NCI-H1417 (cell line): Measurements from ENCODE around the gene RAMACL.
"Not testable (repeated sequence)": the region's sequence is repeated elsewhere in the genome, so short reads cannot be mapped to it uniquely, and the experiment has no call there.

Source experiments
- DNase-seq, 3 experiments: peaks; one replicate each; lab custom pipeline; 2025; lab: John Stamatoyannopoulos, UW

The RAMACL gene

GRCh38 chr6:166586424-166587156 lies at the start of gene RAMACL:
TSS of gene RAMACL (minus strand) at chr6:166586678. CDS start at chr6:166586477, 201 bp downstream.
- DNase-seq: peak; percentile 13 to 49 (median 30)

DNA sequence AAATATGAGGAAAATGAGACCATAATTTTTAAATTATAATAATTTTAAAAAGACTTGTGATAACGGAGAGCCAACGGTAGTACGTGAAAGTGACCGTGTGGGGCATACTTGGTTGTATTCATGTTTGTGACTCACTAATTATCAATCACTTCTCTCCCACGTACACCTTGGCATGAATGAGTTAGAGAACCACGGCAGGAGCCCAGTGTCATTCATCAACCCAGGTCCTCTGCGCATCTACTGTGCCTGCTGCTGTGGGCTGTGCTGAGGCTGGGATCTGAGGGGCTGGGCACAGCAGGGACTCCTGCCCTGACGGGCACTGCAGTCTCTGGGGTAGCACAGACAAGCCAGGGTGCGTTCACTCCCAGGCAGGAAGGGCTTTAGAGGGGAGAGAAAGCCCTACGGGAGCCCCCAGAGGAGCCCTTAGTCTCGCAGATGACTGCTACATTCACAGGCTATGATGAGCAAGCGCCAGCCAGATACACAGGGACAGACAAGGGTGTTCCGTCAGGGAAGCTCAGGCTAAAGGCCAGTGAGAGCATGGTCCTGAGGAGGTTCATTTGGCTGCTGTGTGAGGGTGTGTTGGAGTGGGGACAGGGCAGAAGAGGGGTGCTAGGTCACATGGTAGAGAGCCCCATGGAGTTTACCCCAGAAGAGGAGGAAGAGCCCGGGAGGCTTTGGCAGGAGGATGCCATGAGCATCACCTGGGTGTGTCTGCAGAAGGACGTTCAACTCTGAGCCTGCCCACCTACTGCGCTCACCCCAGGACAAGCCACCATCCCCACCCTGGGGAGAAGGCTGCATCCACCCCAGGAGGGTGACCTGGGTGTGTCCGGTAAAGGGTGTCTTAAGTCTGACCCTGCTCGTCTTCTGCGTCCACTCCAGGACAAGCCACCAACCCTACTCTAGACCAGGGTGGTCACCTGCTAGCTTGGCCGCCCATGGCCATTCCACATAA lies 48.8 kb upstream of the RAMACL start:
- DNase-seq: no peak

DNA sequence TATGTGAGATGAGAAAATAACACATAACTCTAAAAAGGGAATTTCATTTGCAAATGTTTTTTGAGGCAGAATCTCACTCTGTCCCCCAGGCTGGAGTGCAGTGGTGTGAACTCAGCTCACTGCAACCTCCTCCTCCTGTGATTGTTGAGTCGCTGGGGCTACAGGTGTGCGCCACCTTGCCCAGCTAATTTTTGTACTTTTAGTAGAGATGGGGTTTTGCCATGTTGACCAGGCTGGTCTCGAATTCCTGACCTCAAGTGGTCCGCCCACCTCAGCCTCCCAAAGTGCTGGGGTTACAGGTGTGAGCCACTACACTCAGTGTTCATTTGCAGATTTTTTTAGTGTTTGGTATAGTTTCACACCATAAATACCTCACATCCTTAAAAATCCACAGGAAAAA lies 48.1 kb upstream of the RAMACL start:
- not testable (repeated sequence) for DNase-seq

DNA sequence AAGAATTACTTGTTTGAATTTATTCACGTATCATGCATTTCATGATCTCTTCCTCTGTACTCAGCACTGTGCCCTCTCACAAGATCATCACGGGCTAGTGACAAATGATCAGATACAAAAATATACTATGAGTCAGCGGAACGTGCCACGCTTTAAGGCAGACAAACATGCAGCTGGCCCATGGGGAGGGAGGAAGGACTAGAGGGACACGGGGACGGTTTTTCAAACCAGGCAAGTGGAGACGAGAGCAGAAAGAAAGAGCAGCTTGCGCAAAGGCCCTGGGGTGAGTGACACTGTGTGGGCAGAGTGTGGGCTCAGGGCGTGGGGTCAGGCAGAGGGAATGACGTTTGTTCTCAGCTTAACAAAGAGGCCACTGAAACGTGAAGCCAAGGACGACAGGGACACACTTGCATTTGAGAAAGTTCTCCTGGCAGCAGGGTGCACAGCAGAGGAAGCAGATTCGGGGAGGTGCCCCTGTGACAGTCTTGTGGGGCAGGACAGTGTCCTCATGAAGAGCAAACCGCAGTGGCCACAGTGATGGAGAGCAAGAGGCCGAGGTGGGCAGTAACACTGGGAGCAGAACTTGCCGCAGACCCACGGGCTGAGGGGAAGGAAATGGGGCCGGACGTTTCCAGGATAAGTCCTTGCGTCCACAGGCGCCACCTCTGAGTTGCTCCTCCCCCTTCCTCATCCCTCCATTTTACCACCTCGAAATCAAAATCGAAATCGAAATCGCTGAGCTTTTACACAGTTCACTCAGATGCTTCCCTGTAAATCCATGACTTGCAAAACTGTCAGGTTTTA lies 47.5 kb upstream of the RAMACL start:
- peak in 2 of 3 experiments; percentile 17 to 43 for DNase-seq

DNA sequence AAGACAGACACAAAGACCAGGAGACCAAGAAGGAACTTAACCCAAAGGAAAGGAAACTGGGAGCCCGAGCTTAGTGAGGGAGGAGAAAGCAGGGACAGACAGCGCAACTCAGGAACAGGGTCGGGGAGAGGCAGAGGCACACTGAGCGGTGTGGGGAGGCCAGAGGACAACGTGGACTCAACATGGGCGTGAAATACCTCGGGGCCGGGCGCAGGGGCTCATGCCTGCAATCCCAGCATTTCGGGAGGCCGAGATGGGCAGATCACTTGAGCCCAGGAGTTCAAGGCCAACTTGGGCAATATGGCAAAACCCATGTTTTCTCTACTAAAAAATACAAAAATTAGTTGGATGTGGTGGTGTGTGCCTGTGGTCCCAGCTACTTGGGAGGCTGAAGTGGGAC lies 46.3 kb upstream of the RAMACL start:
- DNase-seq: no peak

GRCh38 chr6:166630462-166630861 lies 44.0 kb upstream of the RAMACL start:
- DNase-seq: no peak

GRCh38 chr6:166629628-166630027 lies 43.1 kb upstream of the RAMACL start:
- DNase-seq: no peak

DNA sequence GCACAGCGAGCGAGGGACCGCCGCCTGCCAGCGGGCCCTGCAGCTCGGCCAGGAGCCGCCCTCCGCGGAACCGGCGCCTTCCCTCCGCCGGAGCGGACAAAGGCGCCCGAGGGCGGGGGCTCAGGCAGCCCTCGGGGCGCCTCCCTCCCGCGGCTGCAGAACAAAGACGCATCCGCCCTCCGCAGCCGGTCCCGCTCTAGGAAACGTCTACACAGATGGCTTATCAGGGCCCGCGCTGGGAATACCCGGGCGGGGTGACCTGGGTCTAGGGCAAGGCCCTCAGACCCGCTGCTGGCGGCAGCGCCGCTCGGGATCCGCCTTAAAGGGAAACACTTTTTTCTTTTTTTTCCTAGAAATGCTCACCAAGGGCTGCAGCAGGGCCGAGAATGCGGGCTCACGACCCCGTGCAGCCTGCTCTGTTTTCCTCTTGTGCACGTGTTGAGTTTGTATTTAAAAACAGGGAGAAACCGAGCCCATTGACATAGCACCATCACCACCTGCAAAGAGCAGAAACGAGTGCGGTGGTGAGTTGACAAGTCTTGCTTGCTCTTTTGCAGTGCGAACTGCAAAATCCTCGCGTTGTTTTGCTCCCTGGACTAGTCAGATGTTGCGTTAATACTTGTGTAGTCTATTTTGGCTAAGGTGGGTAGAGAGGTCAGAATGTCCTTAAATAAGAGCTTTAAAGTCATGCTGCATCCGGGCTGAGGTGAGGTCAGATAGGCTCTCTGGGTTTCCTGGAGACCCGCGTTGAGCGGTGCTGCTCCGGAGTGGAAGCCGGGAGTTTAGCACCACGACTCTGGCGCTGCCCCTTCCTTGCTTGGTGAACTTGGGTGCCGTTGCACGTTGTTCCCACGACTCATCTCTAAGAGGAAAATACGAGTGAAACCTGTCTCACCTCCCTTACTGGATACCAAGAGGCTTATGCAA lies 41.7 kb upstream of the RAMACL start:
- DNase-seq: peak; percentile 66 to 93 (median 91)

DNA sequence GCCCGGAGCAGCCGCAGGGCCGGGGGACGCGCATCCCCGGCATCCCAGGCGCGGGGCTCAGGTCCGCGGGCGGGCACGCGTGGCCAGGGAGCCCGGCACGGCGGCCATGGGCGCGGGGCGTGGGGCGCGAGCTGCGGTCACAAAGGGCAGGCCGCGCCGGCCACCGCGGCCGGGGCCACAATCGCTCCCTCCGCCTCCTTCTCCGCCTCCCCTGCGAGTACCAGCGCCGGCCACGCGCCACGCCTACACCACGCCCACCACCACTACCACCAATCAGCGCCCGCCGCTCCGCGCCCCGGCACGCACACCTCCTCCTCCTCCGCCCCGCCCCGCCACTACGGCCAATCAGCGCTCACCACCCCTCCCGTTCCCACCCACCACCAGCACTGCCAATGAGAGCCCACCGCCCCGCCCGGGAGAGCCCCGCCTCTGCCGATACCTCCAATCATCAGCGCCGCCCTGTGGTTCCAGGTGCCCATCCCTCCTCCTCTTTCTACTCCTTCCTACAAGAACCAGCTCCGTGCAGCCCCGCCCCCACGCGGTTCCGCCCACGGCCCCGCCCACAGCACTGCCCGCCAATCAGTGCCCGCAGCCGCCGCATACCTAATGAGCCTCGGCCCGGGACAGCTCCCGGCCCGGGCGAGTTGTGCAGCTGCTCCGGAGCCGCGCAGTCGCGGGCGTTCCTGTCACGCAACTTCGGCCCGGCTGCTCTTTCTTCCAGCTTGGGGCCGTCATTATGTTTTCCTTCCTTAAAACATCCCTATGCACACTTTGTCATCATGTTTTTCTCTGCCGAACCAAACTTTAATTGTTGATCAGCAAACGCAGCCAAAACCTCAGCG lies 40.8 kb upstream of the RAMACL start, which contains the start of gene RPS6KA2:
Gene RPS6KA2, minus strand, starts transcription at position 219 of the 842 bp plus-strand sequence. CDS start 232 bp downstream, outside the sequence.
- peak; percentile 96 to 100 (median 99) for DNase-seq

- peak; percentile 66 to 95 (median 92) for DNase-seq
These were observed 39.9 kb upstream of the RAMACL start for GRCh38 chr6:166626177-166627032.

DNA sequence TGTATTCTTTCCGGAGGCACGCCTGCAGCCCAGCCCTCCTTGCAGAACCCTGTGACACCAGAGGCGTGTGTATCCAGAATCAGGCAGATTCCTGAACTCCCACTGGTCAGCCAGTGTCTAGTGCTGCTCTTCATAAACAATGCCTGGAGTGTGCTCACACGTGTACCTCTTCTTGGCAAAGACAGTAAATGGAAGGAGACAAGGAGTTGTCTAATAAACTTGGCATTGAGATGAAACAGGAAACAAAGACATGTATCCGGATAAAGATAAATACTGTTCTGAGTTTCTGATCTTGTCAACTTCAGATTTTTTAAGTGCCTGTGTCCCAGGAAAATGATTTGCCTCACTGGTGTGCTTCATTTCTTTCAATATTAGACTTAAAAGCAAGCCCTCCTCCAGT lies 38.9 kb upstream of the RAMACL start:
- no peak for DNase-seq

- DNase-seq: no peak
These were observed 37.8 kb upstream of the RAMACL start for GRCh38 chr6:166624275-166624674.

DNA sequence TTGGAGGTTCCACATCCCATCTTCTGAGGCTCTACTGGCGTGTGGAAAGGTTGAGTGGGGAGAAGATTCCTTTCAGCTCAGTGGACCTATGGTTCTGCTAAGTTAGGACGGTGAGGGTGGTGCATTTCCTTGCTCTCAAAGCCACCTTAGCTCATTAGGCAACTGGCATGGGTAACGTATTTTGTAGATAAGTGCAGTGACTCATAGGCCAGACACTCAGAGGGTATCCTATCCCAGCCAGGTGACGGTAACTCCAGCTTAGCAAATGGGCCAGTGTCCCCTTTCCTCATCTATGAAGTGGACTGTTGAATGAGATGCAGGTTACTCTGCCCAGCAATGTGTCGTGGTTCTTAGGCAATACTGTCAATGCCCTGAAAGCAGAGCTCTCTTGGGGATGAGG lies 36.8 kb upstream of the RAMACL start:
- DNase-seq: no peak

- no peak for DNase-seq
These were observed 34.6 kb upstream of the RAMACL start for GRCh38 chr6:166621114-166621540.

DNA sequence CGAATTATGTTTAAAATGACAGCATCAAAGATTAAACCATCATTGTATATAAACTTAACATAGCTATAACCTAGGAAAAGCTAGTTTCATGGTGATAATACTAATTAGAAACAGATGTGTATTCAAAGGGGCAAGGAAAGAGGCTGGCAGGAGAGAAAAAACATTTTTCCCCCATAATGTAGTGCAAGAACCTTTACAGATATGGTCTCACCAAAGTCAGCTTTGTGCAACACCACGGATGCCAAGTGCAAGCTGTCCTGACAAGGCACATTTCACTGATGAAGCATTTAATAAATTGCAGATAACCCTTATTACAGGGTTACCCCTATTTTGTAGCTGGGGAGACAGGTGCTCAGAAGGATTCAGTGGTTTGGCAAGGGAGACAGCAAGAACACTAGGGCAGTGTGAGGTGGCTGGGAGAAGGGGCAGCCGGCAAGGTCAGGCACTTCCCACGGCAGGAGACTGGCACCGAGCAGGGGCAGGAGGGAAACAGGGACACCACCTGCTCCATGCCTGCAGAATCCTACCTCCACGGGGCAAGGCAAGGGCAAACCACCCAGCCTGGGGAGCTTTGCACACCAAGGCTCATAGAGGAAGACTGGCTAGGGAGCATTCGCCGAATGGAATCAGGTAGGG lies 34.1 kb upstream of the RAMACL start:
- no peak for DNase-seq

GRCh38 chr6:166619912-166620311 lies 33.4 kb upstream of the RAMACL start:
- DNase-seq: no peak

DNA sequence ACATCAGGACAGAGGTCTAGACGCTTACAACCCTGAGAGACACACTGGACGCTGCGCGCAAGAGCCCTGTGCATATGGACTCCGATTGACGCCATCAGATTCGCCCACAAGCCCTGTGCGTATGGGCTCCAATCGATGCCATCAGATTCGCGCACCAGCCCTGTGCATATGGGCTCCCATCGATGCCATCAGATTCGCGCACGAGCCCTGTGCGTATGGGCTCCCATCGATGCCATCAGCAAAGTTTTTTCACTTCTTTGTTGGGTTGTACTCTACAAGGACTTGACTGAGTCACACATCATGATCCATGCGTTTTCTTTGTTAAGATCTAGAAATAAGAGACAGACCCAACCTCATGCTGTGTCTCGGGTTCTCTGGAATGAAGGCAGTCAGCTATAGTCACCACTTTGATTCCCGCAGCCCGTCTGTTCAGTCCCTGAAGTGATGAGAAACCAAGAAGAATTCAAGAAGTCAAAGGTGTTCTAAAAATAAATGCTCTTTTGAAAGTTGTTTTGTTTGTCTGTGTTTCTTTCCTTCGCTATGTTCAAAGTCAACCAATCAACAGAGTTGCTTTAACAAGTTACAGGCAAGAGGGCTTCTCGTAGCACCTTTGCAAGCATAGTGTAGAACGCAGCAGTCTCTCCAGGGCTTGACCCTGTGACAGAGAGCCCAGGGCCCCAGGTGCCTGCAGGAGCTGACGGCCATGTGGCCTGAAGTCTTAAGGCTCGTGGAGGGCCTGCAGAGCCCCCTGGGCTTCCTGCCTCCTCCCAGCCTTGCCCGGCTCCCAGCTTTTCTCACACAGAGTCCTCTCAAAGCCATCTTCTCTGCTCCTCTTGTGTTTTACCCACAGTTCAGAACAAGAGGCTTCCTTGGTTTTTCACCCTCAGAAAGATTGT lies 32.6 kb upstream of the RAMACL start:
- DNase-seq: no peak
